ENCODE data around the gene DCAF7. TPM values are rescaled to one million over a fixed set of nuclear protein-coding genes. Genes with fewer than 3 reads are reported as not detected.

Gene DCAF7, protein sequence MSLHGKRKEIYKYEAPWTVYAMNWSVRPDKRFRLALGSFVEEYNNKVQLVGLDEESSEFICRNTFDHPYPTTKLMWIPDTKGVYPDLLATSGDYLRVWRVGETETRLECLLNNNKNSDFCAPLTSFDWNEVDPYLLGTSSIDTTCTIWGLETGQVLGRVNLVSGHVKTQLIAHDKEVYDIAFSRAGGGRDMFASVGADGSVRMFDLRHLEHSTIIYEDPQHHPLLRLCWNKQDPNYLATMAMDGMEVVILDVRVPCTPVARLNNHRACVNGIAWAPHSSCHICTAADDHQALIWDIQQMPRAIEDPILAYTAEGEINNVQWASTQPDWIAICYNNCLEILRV
- 28.4 and 31.6 TPM in 2 replicates for total RNA-seq

GRCh38 chr17:63549946-63550816 is at the start of gene DCAF7:
Gene DCAF7 (plus strand): TSS chr17:63550477. CDS start chr17:63550678, 201 bp downstream.

GRCh38 chr17:63523253-63523855 is 26.9 kb upstream of the DCAF7 start, which contains the start of gene KCNH6:
Gene KCNH6 (plus strand): TSS chr17:63523358. CDS start chr17:63523414, 56 bp downstream.

GRCh38 chr17:63600569-63601438 is 50.5 kb downstream of the DCAF7 start, which contains the start of gene TACO1:
Gene TACO1 (plus strand): TSS chr17:63600895. CDS start chr17:63601084, 189 bp downstream.

DNA sequence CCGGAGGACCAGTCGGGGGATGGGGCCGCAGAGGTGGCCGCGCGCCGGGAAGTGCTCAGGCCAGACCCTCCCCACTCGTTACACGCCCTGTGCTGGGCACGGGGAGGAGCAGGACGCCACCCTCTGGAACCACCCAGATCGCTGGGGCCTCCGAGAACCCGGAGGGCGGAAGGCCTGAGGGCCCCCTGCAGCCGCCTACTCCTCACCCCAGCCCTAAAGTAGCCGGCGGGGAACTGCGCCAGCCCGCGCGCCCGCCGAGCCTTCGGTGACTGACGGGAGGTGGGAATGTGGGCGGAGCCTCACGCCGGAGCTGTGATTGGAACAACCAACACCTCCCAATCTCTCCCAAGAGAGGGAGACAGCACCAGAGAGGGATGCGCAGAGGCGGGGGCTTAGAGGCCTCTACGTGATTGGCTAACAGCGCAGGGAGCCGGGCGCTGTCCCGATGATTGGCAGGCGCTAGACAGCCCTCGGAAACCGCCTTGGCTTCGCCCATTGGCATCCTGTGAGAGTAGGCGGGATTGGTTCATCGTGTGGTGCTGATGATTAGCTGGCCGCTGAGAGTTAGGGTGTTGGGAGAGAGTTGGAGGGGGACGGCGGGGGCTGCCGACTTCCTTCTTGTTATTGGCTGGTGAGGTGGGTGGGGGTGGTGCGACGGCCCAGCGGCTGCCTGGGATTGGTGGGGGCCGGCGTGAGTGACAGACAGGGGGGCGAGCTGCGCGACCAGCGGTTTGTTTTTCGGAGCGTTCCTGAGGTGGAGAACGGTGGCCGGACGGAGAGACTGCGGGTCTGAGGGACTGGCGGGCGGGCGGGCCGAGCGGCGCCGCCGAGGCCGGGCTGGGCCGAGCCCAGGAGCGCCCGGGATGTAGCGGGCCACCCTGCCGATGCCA is 71.7 kb downstream of the DCAF7 start, which contains the start of gene MAP3K3:
Gene MAP3K3, plus strand, starts transcription at position 734 of the 890 bp plus-strand sequence. CDS start 343 bp downstream, outside the sequence.

Other genes starting within 250 kb of the DCAF7 start
- gene CYB561, start 104.2 kb upstream of the DCAF7 start, total RNA-seq, result 21.9 and 24.1 TPM in 2 replicates
- 0.15 and 0.78 TPM in 2 replicates for gene ACE, start 73.4 kb upstream of the DCAF7 start, total RNA-seq
- not detected in 2 replicates for gene KCNH6, start 27.1 kb upstream of the DCAF7 start, total RNA-seq
- 15.7 and 29.0 TPM in 2 replicates for gene TACO1, start 50.4 kb downstream of the DCAF7 start, total RNA-seq
- gene MAP3K3, start 71.9 kb downstream of the DCAF7 start, total RNA-seq, result 15.0 and 16.7 TPM in 2 replicates
- 9.2 and 30.8 TPM in 2 replicates for gene LIMD2, start 149.6 kb downstream of the DCAF7 start, total RNA-seq
- gene STRADA, start 191.3 kb downstream of the DCAF7 start, total RNA-seq, result 12.2 and 13.2 TPM in 2 replicates
- gene CCDC47, start 223.1 kb downstream of the DCAF7 start, total RNA-seq, result 24.7 and 29.5 TPM in 2 replicates
- gene DDX42, start 223.7 kb downstream of the DCAF7 start, total RNA-seq, result 25.2 and 28.5 TPM in 2 replicates

Data from hair follicular keratinocyte (primary cell).